ENCODE results near the gene CENPVL3. TPM values are rescaled to one million over a fixed set of nuclear protein-coding genes. Genes with fewer than 3 reads are reported as not detected.
"Not testable (repeated sequence)": the region's sequence is repeated elsewhere in the genome, so short reads cannot be mapped to it uniquely, and the experiment has no call there.

The CENPVL3 gene
- total and polyA plus RNA-seq, 2 experiments from 2014 or later: 4.4 to 4.8 TPM

GRCh38 chrX:51641421-51642021 is 22.8 kb upstream of the CENPVL3 start:
- no peaks in the 10 kb centered on the region for H3F3A ChIP-seq (replicated peaks; ENCODE audit: low read depth)
- Mint-ChIP-seq H3K4me1 (0 out of 3 replicates have a peak, but pooled peaks cover 2% of the 10 kb centered on the region), H3K4me3 (no peak overlapping the region), H3K27ac (no peak overlapping the region), H3K27me3 (ENCODE audit: insufficient read depth, low read depth, poor library complexity) (peaks cover 2% of the 10 kb centered on the region), H3K9me3 (peaks cover 8% of the 10 kb centered on the region), H3K36me3 (ENCODE audit: low read depth) (peaks cover 4% of the 10 kb centered on the region; the same call in 2 of the 3 replicates)
- peak; percentile 59 to 70 for TF ChIP-seq CTCF (conservative IDR thresholded peaks at IDR 0.05; ENCODE audit: low read depth in 2 of 2)
- no peak for TF ChIP-seq CREB1 (CRISPR knock-in tag; IDR thresholded peaks at IDR 0.05; ENCODE audit: low read depth)
- TF ChIP-seq EZH2phosphoT487 (IDR thresholded peaks at IDR 0.05; ENCODE audit: unreplicated experiment): no peak
- no peak for TF ChIP-seq ZNF331 (CRISPR knock-in tag; IDR thresholded peaks at IDR 0.05; ENCODE audit: low read depth)
- H3K36me3 ChIP-seq (ENCODE audit: insufficient read depth): no peaks in the 10 kb centered on the region
- H2AFZ ChIP-seq: no peak overlapping the region
- H3K4me3 ChIP-seq: no peak overlapping the region
- no peak overlapping the region for H3K27ac ChIP-seq (ENCODE audit: low read depth)
- H3K27me3 ChIP-seq (ENCODE audit: insufficient read depth): no peaks in the 10 kb centered on the region
- no peaks in the 10 kb centered on the region for H3K9me2 ChIP-seq (ENCODE audit: insufficient read depth)
- ATAC-seq: peak; percentile 88
- H4K20me1 ChIP-seq (replicated peaks; ENCODE audit: insufficient read depth): no peaks in the 10 kb centered on the region
- H3K4me1 ChIP-seq (ENCODE audit: insufficient read depth): no peaks in the 10 kb centered on the region
- DNase-seq (ENCODE audit: low spot score): peak; percentile 82
- H3K79me2 ChIP-seq (replicated peaks; ENCODE audit: insufficient read depth): no peaks in the 10 kb centered on the region
- H3K4me2 ChIP-seq: no peak overlapping the region

GRCh38 chrX:51636511-51636910 is 17.8 kb upstream of the CENPVL3 start:
- DNase-seq (ENCODE audit: low spot score); H3K4me3 ChIP-seq; H3K36me3 Mint-ChIP-seq (ENCODE audit: low read depth); H3K27me3 ChIP-seq (ENCODE audit: insufficient read depth); H3K27me3 Mint-ChIP-seq (ENCODE audit: insufficient read depth, low read depth, poor library complexity); H3K4me1 ChIP-seq (ENCODE audit: insufficient read depth); H3K4me3 Mint-ChIP-seq; H3K27ac Mint-ChIP-seq; ATAC-seq; H3K4me1 Mint-ChIP-seq; H2AFZ ChIP-seq; H3F3A ChIP-seq (replicated peaks; ENCODE audit: low read depth); H3K4me2 ChIP-seq; H3K9me2 ChIP-seq (ENCODE audit: insufficient read depth); H3K36me3 ChIP-seq (ENCODE audit: insufficient read depth); H3K27ac ChIP-seq (ENCODE audit: low read depth); H4K20me1 ChIP-seq (replicated peaks; ENCODE audit: insufficient read depth); H3K9me3 Mint-ChIP-seq; H3K79me2 ChIP-seq (replicated peaks; ENCODE audit: insufficient read depth): not testable (repeated sequence)

- H3K36me3 ChIP-seq (ENCODE audit: insufficient read depth): no peaks in the 10 kb centered on the region
- H3K4me2 ChIP-seq: no peak overlapping the region
- peaks cover 20% of the 10 kb centered on the region for H3K27me3 ChIP-seq (ENCODE audit: insufficient read depth)
- peaks cover 9% of the 10 kb centered on the region for H3K27me3 Mint-ChIP-seq (ENCODE audit: insufficient read depth, low read depth, poor library complexity)
- no peaks in the 10 kb centered on the region for H3F3A ChIP-seq (replicated peaks; ENCODE audit: low read depth)
- no peaks in the 10 kb centered on the region for H3K9me2 ChIP-seq (ENCODE audit: insufficient read depth)
- no peak overlapping the region for H3K4me3 Mint-ChIP-seq
- H3K4me1 ChIP-seq (ENCODE audit: insufficient read depth): no peaks in the 10 kb centered on the region
- H3K36me3 Mint-ChIP-seq (ENCODE audit: low read depth): peaks cover 6% of the 10 kb centered on the region; the same call in 1 of the 3 replicates
- peaks cover 14% of the 10 kb centered on the region for H3K4me1 Mint-ChIP-seq
- H3K9me3 Mint-ChIP-seq: peaks cover 7% of the 10 kb centered on the region; the same call in 1 of the 3 replicates
- no peak overlapping the region for H3K27ac Mint-ChIP-seq
- H3K4me3 ChIP-seq: no peak overlapping the region
- H3K27ac ChIP-seq (ENCODE audit: low read depth): no peak overlapping the region
- H4K20me1 ChIP-seq (replicated peaks; ENCODE audit: insufficient read depth): no peaks in the 10 kb centered on the region
- DNase-seq (ENCODE audit: low spot score) (peak; percentile 70), ATAC-seq (peak; percentile 44)
- no peaks in the 10 kb centered on the region for H3K79me2 ChIP-seq (replicated peaks; ENCODE audit: insufficient read depth)
- no peak overlapping the region for H2AFZ ChIP-seq
- TF ChIP-seq CTCF (conservative IDR thresholded peaks at IDR 0.05; ENCODE audit: low read depth in 2 of 2): peak; percentile 69 to 74
- no peak for TF ChIP-seq CREB1 (CRISPR knock-in tag; IDR thresholded peaks at IDR 0.05; ENCODE audit: low read depth)
Measured at GRCh38 chrX:51614353-51615012, 4.2 kb downstream of the CENPVL3 start.

Data from GM23338 (cell line).